GM12872 (cell line): ENCODE data around the gene WASL.

Experiments
- CTCF ChIP-seq: IDR thresholded peaks from 3 replicates; pipeline ENCODE4 v1.5.1; 2011; ENCODE audit warnings: low read depth, mild to moderate bottlenecking, low read length, moderate library complexity; ENCODE audit not compliant: insufficient read depth

The WASL gene

GRCh38 chr7:123773481-123773880, 24.7 kb upstream of the WASL start:
- TF ChIP-seq CTCF, result no peak

GRCh38 chr7:123772652-123773051, 23.8 kb upstream of the WASL start:
- no peak for TF ChIP-seq CTCF

GRCh38 chr7:123771846-123772245, 23.0 kb upstream of the WASL start:
- TF ChIP-seq CTCF, result no peak

- no peak for TF ChIP-seq CTCF
Observed at GRCh38 chr7:123771256-123771655, 22.5 kb upstream of the WASL start.

- TF ChIP-seq CTCF, result no peak
Observed at GRCh38 chr7:123770378-123770777, 21.6 kb upstream of the WASL start.

GRCh38 chr7:123769371-123769770, 20.6 kb upstream of the WASL start:
- no peak for TF ChIP-seq CTCF

- no peak for TF ChIP-seq CTCF
Observed at GRCh38 chr7:123768493-123768892, 19.7 kb upstream of the WASL start.

GRCh38 chr7:123763191-123763661, 14.4 kb upstream of the WASL start:
- TF ChIP-seq CTCF, result no peak
